ENCODE data around the gene ETHE1.
A peak's percentile ranks its signal among the peaks of the same experiment; 100 is the strongest.
"Not testable (repeated sequence)": the region's sequence is repeated elsewhere in the genome, so short reads cannot be mapped to it uniquely, and the experiment has no call there.

Gene ETHE1

DNA sequence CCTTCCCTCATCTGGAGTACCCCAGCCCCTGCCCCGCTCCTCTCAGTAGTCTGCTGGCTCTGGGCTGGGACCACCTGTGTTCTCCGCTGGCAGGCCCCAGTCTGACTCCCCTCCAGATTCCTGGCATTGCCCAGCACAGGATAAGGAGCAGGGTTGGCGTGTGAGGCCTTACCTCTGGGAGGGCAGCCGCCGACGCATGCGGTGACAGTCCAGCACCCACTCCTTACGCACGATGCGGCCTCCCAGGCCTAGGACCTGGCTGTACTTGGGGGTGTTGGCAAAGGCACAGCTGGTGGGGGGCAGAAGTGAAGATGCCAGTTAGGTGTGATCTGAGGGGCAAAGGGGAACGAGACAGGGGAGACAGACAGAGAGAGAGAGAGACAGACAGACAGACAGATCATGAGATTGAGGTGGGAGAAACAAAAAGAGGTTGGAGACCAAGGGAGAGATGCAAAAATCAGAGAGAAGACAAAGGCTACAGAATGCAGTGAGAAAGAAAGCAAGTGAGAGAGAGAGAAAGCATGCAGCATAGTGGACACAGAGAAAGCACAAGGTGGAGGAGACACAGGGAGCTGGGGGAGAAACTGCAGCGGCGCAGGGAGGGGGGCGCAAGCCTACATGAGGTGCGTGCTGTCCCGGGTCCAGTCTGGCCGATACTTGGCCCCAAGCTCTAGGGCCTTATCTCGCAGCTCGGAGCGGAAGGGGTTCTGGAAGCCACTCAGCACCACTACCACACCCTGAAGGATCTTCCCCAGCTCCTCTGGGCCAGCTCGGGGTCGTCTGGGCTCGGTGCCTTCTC lies 24.6 kb upstream of the ETHE1 start:
- no peak for DNase-seq

DNA sequence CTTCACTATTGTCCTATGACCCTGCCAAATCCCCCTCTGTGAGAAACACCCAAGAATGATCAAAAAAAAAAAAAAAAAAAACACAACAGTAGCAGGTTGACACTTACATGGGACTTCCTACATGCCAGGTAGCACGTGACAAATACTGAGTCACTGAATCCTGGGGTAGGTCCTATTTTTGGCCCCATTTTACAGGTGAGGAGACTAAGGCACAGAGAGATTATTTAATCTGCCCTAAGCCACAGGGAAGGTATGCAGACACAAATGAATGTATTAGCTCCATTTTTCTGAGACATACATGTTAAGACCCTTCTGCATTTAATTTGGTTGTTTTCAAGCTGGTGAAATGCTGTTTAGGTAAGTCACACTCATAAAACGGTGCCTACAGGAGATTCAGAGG lies 21.7 kb upstream of the ETHE1 start:
- no peak for DNase-seq

DNA sequence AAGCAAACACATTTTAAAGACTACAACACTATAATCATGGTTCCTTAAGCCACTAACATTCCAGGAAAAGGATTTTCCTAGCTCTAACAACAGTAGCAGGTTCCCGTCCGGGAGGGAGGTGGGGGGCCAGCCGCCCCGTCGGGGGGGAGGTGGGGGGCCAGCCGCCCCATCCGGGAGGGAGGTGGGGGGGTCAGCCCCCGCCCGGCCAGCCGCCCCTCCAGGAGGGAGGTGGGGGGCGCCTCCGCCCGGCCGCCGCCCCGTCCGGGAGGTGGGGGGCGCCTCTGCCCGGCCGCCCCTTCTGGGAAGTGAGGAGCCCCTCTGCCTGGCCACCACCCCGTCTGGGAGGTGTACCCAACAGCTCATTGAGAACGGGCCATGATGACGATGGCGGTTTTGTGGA lies 20.9 kb upstream of the ETHE1 start:
- not testable (repeated sequence) for DNase-seq

DNA sequence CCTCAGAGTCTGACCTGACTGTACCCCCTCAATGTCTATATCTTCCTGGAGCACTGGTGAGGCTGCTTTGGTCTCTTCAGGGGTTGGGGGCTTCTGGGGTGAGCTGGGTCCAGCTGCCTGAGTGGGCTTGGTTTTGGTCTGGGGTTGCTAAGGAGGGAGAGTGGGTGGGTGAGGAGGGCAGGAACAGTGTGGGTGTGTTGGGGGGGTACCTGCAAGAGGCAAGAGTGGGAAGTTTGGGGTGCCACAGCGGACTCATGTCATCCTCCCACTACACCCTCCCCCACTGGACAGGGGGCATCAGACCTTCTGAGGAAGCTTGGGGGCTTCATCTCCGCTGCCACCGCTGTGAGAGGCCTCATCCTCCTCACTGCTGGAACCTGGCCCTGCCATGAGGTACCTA lies 19.6 kb upstream of the ETHE1 start:
- no peak for DNase-seq

DNA sequence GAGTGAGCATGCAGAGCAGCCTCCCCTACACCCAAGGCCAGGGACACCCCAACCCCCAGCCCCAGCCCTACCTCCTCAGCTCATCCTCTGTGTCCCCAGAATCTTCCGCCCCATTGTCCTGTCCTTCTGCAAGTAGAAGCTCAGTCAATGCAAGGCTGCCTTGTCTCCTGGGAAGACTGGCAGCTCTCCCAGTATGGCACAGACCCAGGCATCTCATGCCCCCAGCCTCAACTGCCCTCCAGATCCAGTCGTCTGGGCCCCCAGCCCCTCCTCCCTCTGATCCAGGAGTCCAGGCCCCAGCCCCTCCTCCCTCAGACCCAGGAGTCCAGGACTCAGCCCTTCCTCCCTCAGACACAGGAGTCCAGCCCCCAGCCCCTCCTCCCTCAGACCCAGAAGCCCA lies 19.0 kb upstream of the ETHE1 start:
- DNase-seq, result no peak

DNA sequence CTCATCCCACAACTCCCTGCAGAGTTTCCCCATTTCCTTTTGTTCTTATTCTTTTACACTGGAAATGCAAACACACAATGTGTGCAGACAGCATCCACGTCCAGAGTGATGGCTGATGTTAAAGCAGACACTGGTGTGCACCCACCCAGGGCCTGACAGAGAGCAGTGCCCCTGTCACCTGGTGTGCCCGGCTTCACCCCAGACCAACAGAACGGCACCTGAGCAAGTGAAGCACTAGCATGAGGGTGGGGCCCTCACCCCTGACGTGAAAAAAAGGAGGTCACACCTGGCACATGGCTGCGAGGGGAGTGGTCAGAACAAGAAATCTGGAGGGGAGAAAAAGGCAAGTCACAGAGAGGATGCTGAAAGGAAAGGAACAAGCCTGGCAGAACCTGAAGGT lies 18.3 kb upstream of the ETHE1 start:
- no peak for DNase-seq

DNA sequence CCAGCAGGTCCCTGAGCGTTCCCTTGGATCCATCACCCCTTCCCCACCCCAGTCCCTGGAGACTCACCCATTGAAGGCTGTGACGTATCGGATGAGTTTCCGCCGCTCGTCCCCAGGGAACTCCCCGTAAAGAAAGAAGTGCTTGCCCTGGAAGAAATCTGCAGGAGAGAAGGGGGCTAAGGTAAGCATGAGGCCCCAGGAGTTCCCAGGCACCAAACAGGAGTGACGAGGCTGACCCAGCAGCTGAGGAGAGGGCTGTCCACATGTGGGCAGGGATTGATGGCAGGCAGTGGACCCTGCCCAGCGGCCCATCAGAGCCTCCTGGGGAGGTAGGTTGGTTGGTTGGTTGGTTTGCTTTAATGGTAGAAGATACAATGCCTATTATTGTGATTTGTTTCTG lies 17.1 kb upstream of the ETHE1 start:
- no peak for DNase-seq

DNA sequence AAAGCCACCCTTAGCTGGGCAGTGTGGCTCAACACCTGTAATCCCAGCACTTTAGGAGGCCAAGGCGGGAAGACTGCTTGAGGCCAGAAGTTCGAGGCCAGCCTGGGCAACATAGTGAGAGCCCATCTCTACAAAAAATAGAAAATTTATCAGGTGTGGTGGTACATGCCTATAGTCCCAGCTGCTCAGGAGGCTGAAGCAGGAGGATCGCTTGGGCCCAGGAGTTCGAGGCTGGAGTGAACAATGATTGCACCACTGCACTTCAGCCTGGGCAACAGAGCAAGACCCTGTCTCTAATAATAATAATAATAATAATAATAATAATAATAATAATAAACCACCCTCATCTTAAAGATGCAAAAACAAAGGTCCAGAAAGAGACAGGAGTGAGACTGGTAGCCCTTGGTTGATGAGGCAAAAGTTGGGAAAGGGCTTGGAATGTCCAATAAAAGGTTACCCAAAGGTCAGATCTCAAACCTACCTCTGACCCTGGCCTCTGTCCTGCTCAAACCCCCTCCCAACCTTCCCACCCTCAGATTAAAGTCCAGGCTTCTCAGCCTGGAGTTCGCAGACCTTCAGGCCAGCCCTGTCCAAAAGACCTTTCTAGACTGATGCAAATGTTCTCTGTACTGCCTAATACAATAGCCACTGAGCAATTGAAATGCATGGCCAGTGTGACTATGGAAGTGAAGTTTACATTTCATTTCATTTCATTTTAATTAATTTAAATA lies 15.1 kb upstream of the ETHE1 start:
- no peak for DNase-seq

DNA sequence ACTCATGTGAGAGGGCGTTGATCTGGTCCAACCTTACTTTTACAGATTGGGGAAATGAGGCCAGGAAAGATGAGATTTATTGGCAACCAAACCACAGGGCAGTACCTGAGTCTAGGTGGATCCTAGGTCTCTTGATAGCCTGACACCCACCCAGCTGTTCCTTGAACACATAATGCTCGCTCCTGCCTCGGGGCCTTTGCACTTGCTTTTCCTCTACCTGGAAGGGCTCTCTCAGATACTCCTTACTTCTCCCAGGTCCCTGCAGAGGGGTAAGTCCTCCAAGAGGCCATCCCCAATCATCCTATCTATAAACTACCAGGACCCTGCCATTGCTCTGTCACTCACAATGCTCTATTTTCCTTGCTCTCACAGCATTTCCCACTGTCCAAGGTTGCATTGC lies 13.4 kb upstream of the ETHE1 start:
- no peak for DNase-seq

DNA sequence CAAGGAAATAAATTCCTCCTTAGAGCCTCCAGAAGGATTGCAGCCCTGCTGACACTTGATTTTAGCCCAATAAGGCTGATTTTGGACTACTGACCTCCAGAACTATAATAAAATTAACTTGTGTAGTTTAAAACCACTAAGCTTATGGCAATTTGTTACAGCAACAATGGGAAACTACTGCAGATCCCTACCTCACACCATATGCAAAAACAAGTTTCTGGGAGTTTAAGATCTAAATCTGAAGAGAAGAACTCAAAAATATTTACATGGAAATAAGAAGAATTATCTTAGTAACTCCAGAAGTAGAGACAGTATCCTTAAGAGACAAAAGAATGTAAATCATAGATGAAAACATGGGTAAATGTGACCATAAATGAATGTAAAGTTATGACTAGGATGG lies 11.9 kb upstream of the ETHE1 start:
- DNase-seq, result no peak

DNA sequence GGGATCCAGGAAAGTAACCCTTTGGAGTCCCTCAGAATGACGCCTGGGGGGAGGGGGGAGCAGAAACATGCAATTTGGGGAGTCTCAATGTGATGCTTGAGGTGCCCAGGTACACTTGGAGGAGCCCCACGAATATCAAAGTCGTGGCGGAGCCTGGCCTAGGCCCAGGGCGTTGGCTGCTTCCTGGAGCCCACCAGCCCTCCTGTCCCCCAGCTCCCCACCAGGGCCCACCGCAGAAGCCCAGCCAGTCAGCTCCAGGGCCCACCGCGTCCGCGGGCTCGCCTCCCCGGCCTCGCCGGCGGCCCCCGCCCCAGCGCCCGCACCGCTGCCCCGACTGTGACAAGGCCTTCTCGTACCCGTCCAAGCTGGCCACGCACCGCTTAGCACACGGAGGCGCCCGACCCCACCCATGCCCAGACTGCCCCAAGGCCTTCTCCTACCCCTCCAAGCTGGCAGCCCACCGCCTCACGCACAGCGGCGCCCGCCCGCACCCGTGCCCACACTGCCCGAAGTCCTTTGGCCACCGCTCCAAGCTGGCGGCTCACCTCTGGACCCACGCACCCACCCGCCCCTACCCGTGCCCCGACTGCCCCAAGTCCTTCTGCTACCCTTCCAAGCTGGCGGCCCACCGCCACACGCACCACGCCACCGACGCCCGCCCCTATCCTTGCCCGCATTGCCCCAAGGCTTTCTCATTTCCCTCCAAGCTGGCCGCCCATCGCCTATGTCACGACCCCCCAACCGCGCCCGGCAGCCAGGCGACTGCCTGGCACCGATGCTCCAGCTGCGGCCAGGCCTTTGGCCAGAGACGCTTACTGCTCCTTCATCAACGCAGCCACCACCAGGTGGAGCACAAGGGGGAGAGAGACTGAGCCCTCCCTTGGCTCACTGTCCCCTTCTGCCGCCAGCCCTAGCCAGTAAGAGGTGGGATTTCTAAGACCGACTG lies 8.1 kb upstream of the ETHE1 start:
- DNase-seq, result peak; percentile 25 to 40

DNA sequence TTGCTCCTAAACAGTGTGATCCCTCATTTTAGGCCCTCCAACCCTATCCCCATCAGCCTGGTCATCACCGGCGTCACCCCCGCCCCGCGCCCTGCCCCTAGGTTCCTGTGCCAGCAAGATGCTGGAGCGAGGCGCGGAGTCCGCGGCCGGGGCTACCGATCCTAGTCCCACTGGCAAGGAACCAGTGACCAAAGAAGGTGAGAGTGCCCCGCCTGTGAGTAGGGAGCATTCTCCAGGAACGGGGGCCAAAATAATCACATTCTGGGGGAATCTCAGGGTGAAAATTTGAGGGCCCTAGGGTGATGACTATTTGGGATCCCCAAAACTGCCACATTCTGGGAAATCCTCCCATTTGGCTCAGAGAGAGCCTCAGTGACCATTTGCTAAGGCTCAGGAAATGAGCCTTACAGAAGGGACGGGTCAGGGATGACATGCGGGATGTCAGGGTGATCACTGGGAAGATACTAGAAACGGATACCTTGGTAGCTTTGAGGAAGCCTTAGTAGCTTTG lies 7.4 kb upstream of the ETHE1 start:
- DNase-seq, result no peak

DNA sequence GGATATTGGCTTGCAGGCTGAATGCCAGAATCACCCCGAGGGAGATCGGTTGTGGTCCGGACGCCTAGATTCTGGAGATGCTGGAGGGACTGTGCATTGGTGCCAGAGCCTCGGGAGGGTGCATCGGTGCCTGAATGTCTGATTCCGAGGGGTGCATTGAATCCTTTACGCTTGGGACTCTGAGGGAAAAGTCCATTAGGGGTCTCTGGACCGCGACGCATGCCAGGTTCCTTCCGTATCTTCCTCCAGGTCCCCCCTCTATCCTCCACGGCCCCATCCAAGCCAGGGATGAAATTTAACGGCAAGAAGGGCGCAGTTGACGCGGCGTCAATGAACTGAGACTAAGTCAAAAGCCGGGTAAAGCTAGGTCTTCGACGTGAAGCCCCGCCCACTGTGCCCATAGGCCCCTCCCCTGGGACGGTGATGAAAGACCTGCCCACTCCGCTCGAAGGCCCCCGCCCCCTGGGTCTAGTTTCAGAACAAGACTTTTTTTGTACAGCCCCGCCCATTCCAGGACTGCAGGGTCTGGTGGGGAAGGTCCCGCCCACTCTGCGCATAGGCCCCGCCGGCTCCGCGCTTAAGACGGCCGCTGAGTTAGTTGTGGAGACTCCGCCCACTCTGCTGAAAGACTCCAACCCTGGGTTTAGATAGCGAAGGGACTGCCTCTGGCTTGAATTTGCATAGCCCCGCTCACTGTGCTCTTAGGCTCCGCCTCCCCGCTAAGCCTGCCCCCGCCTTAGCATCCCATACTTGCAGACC lies 6.7 kb upstream of the ETHE1 start:
- peak; percentile 90 to 93 for DNase-seq

DNA sequence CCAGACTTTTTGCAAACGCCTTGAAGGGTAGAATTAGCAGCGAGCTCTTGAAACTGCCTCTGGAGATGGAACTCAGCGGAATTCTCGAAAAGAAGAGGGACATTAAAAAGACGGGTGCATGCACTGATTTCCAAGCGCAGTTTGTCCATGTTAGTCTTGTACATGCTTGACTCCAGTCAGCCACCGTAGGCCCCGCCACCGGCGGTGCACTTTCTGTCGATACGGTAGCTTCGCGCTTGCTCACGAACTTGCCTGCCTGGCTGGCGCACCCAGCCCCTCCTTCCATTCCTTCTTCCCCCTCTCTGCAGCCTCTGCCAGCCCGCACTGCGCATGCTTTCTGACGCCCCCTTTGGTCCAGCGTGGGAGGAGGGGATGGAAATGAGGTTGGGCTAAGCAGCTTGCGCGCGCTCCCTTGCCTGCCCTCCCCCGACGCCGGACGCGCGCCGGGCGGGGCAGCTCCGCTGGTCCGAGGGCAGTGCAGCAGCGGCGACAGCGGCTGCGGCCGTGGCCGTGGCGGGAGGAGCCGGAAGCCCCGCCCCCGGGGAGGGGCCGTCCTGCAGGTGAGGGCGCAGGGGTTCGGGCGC lies 6.1 kb upstream of the ETHE1 start, which contains the start of gene ZNF575:
Gene ZNF575 (plus strand): TSS at position 227 of the 584 bp plus-strand sequence. CDS start 1,235 bp downstream, outside the sequence.
- DNase-seq, result peak; percentile 88 to 89

DNA sequence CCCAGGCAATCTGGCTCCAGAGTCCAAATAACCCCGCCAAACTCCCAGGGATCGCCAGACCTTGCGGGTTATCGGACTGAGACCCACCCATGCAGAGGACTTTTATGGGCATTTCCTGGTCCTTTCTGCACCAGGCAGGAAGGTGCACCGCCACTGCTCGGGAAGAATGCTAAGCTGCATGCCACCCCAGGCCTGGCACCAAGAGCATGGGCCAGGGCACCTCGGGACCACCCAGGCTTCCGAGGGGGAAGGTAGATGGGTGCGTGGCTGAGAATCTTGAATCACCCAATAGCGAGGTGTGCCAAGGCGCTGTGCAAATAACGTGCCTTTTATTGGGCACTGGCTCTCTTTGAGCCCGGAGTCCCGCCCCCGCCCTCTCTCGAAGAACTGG lies 5.6 kb upstream of the ETHE1 start:
- DNase-seq, result peak in 1 of 2 donors; percentile 42

DNA sequence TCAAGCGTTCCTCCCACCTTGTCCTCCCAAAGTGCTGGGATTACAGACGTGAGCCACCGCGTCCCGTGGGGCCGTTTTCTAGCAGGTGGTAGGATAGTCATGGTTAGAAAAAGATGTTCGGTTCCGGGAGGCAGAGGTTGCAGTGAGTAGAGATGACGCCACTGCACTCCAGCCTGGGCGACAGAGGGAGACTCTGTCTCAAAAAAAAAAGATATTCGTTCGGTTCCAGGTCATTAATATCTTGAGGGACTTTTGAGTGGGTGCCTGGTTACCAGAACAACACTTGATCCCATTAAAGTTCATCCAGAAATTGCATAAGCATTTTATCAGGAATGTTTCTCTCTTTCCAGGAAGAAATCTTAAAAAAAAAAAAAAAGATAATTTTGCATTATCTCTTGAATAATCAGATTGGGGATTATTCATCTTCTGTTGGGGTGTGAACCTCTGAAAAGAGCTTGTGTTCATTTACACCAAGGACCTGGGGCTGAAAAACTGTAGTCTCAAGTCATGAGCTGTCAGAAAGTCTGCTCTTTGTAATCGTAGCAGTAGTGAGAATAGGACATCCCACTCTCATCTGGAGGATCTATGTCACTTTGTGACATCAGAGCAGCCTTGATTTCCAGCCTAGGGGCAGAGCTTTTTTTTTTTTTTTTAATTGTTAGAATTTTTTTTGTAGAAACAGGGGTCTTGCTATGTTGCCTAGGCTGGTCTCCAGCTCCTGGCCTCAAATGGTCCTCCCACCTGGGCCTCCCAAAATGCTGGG lies 1.0 kb upstream of the ETHE1 start:
- DNase-seq, result no peak

DNA sequence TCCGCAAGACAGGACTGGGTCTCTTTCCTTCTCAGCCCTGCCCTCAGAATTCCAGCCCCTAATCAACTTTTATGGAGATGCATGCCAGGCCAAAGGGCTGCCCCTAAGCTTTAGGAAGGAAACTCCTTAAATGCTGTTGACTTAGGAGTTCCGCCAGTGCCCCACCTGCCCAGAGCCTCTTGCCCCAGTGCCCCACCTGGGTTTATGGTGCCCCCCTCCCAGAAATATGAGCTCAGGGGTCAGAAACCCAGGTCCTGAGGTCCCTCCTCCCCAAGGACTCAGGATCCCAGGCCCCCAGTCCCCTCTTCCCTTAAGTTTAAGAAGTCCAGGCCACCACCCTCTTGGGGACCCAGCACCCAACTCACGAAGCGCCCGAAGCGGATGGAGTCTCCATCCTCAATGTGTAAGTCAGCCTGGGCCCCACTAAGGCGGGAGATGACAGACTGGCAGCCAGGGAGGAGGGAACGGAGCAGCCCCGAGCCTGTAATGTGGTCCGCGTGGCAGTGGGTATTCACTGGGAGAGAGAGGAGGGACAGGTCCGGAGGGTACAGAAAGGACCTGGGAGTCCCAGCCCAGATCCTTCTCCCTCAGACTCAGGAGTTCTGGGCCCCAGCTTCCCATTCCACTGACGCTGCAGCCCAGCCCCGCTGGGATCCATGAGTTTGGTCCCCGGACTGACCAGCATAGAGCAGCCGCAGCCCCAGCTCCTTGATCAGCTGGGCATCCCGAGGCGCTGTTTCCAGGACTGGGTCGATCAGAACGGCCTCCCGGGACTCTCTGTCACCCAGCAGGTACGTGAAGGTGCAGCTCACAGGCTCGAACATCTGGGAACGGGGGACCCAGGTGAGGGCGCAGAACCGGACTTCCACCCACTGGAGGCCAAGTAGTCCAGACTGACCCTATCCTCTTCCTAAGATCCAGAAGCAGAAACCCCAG lies 897 bp downstream of the ETHE1 start:
- DNase-seq, result no peak

DNA sequence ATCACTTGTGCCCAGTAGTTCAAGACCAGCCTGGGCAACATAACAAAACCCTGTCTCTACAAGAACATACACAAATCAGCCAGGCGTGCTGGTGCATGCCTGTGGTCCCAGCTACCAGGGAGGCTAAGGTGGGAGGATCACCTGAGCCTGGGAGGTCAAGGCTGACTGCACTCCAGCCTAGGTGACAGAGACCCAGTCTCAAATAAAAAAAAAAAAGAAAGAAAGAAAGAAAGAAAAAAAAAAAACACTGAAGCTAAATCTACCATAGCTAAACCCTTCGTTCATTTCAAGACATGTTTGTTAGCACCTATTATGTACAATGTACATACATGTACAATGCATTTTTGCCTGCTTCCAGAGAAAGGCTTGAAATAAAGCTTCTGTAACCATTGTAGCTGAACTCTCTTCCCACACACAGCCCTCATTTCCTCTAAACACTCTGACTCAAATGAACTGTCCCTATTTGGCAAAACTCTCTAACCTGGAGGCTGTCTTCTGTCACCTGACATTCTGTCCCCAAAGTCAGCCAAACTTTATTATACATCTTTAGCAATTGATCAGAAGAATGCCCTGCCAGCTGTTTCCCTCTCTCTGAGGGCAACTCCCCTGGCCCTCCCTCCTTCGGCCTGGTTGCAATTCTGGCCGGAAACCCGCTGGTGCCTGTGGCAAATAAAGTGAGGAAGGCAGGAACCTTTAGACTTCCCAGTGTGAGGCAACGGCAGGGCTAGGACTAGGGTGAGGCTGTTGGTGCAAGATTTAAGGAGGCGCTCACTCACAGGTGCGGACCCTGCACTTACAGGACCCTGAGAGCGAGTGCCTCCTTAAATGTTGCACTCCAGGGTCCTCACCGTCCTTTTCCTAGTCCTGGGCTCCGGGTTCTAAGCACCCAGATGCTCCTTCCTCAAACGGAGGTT lies 1.8 kb downstream of the ETHE1 start:
- DNase-seq, result peak in 1 of 2 donors; percentile 23

DNA sequence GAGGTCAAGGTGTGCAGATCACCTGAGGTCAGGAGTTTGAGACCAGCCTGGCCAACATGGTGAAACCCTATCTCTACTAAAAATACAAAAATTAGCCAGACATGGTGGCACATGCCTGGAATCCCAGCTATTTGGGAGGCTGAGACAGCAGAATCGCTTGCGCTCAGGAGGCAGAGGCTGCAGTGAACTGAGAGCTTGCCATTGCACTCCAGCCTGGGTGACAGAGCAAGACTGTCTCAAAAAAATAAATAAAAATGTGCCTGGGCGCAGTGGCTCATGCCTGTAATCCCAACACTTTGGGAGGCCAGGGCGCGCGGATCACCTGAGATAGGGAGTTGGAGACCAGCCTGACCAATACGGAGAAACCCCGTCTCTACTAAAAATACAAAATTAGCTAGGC lies 3.3 kb downstream of the ETHE1 start:
- not testable (repeated sequence) for DNase-seq

All from hippocampal formation (tissue), 2 donors.